Measurements from ENCODE around the gene ARHGEF4. TPM values are rescaled to one million over a fixed set of nuclear protein-coding genes. Genes with fewer than 3 reads are reported as not detected.
A peak's percentile ranks its signal among the peaks of the same experiment; 100 is the strongest.

ARHGEF4 gene
- total RNA-seq, 1 experiment from 2014 or later: 20.0 TPM

DNA sequence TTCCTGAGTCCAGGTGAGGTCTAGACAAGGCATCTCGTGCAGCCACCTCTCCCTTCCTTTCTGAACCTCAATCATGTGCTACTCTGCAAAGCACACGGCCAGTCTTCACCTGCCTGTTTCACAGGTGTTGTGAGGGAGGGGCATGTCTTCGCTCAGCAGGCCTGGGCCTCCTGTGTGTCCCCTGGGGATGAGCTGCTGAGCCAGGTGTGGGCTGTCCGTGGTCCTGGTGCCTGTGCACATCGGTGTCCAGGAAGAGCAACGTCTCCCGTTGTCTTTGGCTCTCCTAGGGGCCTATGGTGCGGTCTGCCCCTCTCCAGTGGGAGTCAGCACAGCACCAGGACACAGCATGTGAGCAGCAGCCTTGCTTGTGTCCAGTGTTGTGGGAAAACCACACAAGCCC is 16.7 kb downstream of the ARHGEF4 start:
- H3K79me2 ChIP-seq (ENCODE audit: low read depth): no peaks in the 10 kb centered on the region
- no peaks in the 10 kb centered on the region for H3F3A ChIP-seq (ENCODE audit: insufficient read depth, low read depth)
- H3K27me3 ChIP-seq (ENCODE audit: insufficient read depth, low read depth): no peaks in the 10 kb centered on the region
- H3K4me2 ChIP-seq: no peak overlapping the region
- no peak overlapping the region for H2AFZ ChIP-seq
- H3K9me2 ChIP-seq (ENCODE audit: insufficient read depth): no peaks in the 10 kb centered on the region
- CTCF ChIA-PET: interaction anchor here (0.6 kb wide), 1 partner anchor 20 kb away, joined by 4 read pairs; no protein-coding TSS in a partner anchor
- H3K9me3 ChIP-seq (ENCODE audit: insufficient read depth, low read depth): no peaks in the 10 kb centered on the region
- no peaks in the 10 kb centered on the region for H3K36me3 ChIP-seq (ENCODE audit: low read depth)
- intact Hi-C loops (cut with micrococcal nuclease; ENCODE audit: unreplicated experiment): no loop called here
- no peak overlapping the region for H3K27ac ChIP-seq
- no peak for TF ChIP-seq CTCF (conservative IDR thresholded peaks at IDR 0.05)
- POLR2A ChIA-PET (ENCODE audit: unreplicated experiment): no interaction called here
- no peaks in the 10 kb centered on the region for H3K4me1 ChIP-seq (replicated peaks; ENCODE audit: insufficient read depth)
- no peak for DNase-seq
- BruUV-seq (replicated peaks): no TSS peak
- H3K4me3 ChIP-seq: no peak overlapping the region
- 0 out of 2 replicates have a peak, but pooled peaks cover under 1% of the 10 kb centered on the region for H4K20me1 ChIP-seq (ENCODE audit: insufficient read depth)

DNA sequence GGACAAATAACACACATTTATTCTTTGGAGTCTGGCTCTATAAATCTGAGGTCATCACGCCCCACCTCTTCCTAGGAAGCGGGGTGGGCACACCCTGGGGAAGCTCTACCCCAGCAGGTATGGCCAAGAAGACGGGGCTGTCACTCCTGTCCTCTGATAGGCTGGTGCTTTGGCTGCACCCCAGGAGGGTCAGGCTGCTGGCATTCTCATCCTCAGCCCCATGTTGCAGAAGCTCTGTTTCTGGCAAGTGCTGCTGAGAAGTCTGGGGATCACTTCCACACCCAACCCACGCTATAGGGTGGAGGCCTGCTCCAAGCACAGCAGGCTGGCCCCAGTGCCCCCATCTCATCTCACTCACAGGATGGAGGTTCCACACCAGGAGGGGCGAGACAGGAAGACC is 17.6 kb downstream of the ARHGEF4 start:
- H3K27ac ChIP-seq: no peak overlapping the region
- H4K20me1 ChIP-seq (ENCODE audit: insufficient read depth): no peaks in the 10 kb centered on the region
- no peak for TF ChIP-seq CTCF (conservative IDR thresholded peaks at IDR 0.05)
- no peak for TF ChIP-seq EZH2 (IDR thresholded peaks at IDR 0.05; ENCODE audit: low read depth)
- intact Hi-C loops (cut with micrococcal nuclease; ENCODE audit: unreplicated experiment): no loop called here
- no TSS peak for BruUV-seq (replicated peaks)
- H3K4me2 ChIP-seq: no peak overlapping the region
- no peak for DNase-seq
- H2AFZ ChIP-seq: no peak overlapping the region
- no peak overlapping the region for H3K4me3 ChIP-seq
- no peaks in the 10 kb centered on the region for H3K4me1 ChIP-seq (replicated peaks; ENCODE audit: insufficient read depth)
- H3K9me2 ChIP-seq (ENCODE audit: insufficient read depth): no peaks in the 10 kb centered on the region
- no peaks in the 10 kb centered on the region for H3K9me3 ChIP-seq (ENCODE audit: insufficient read depth, low read depth)
- H3K36me3 ChIP-seq (ENCODE audit: low read depth): no peaks in the 10 kb centered on the region
- no peaks in the 10 kb centered on the region for H3K27me3 ChIP-seq (ENCODE audit: insufficient read depth, low read depth)
- no peaks in the 10 kb centered on the region for H3K79me2 ChIP-seq (ENCODE audit: low read depth)
- ChIA-PET CTCF (interaction anchor here (0.7 kb wide), 1 partner anchor 25 kb away, joined by 3 read pairs; no protein-coding TSS in a partner anchor), POLR2A (ENCODE audit: unreplicated experiment) (no interaction called here)
- H3F3A ChIP-seq (ENCODE audit: insufficient read depth, low read depth): no peaks in the 10 kb centered on the region

- Histone ChIP-seq H3K9me2 (ENCODE audit: insufficient read depth) (no peaks in the 10 kb centered on the region), H4K20me1 (ENCODE audit: insufficient read depth) (no peaks in the 10 kb centered on the region), H3K4me1 (replicated peaks; ENCODE audit: insufficient read depth) (peaks cover 14% of the 10 kb centered on the region), H3K79me2 (ENCODE audit: low read depth) (no peaks in the 10 kb centered on the region), H3F3A (ENCODE audit: insufficient read depth, low read depth) (peaks cover 13% of the 10 kb centered on the region; the same call in 1 of the 2 replicates), H2AFZ (no peak overlapping the region), H3K9me3 (ENCODE audit: insufficient read depth, low read depth) (no peaks in the 10 kb centered on the region), H3K4me3 (no peak overlapping the region), H3K4me2 (peak overlapping the region; percentile 27; the same call in 1 of the 2 replicates), H3K36me3 (ENCODE audit: low read depth) (no peaks in the 10 kb centered on the region), H3K27ac (peak overlapping the region; percentile 51), H3K27me3 (ENCODE audit: insufficient read depth, low read depth) (no peaks in the 10 kb centered on the region)
- DNase-seq: peak; percentile 53 to 89
- TF ChIP-seq CTCF (conservative IDR thresholded peaks at IDR 0.05) (no peak), EZH2 (IDR thresholded peaks at IDR 0.05; ENCODE audit: low read depth) (no peak)
- ChIA-PET POLR2A (ENCODE audit: unreplicated experiment) (no interaction called here), CTCF (no interaction called here)
- intact Hi-C loops (cut with micrococcal nuclease; ENCODE audit: unreplicated experiment): no loop called here
- no TSS peak for BruUV-seq (replicated peaks)
Observed at GRCh38 chr2:130864830-130865800, 28.4 kb downstream of the ARHGEF4 start.
